Muscle of leg (tissue), 11 donors: ENCODE results near the gene ZNF117. TPM values are rescaled to one million over a fixed set of nuclear protein-coding genes. Genes with fewer than 3 reads are reported as not detected.
"Not testable (repeated sequence)": the region's sequence is repeated elsewhere in the genome, so short reads cannot be mapped to it uniquely, and the experiment has no call there.

Experiments used
- DNase-seq: peaks from one replicate; pipeline ENCODE4 v3.0.0; 2013
- H3K27ac ChIP-seq: one replicate; pipeline ENCODE4 v1.5.1; 2013; ENCODE audit warnings: mild to moderate bottlenecking, low read length, control low read depth
- H3K27me3 ChIP-seq: one replicate; pipeline ENCODE4 v1.6.1; 2013; ENCODE audit warnings: low read length; ENCODE audit not compliant: control insufficient read depth, insufficient read depth
- H3K36me3 ChIP-seq: one replicate; pipeline ENCODE4 v1.6.1; 2013; ENCODE audit warnings: low read length; ENCODE audit not compliant: control insufficient read depth, insufficient read depth
- H3K4me1 ChIP-seq: one replicate; pipeline ENCODE4 v1.6.1; 2013; ENCODE audit warnings: low read length; ENCODE audit not compliant: control insufficient read depth, insufficient read depth
- H3K4me3 ChIP-seq: one replicate; pipeline ENCODE4 v1.5.1; 2013; ENCODE audit warnings: low read length, control low read depth
- H3K9me3 ChIP-seq: replicated peaks from 2 replicates; pipeline ENCODE4 v1.6.1; 2013; ENCODE audit warnings: low read depth, low read length; ENCODE audit not compliant: control insufficient read depth
- WGBS: methylation state at CpG from one replicate; pipeline ENCODE4 v1.1.5; 2013; ENCODE audit warnings: missing lambda C conversion rate; ENCODE audit not compliant: insufficient coverage; 5-methylcytosine and 5-hydroxymethylcytosine counted together
- polyA plus RNA-seq, 8 donors: library from polyadenylated mRNA; unstranded; fragments of 120-200 nt; gene quantifications; one replicate each; pipeline versions ENCODE4 v1.2.1 to v1.2.3, GENCODE V29; 2013; ENCODE audit warnings: inconsistent platforms in 1 of 8, low replicate concordance in 1 of 8; ENCODE audit not compliant: insufficient read length in 8 of 8, insufficient read depth in 1 of 8
- total RNA-seq: library from RNA; stranded (reverse); fragments of 120-200 nt; gene quantifications from one replicate; pipeline ENCODE4 v1.2.4, GENCODE V29; 2013

Gene ZNF117
- total and polyA plus RNA-seq, 9 donors: 7.5 to 26.1 (median 11.5) TPM

DNA sequence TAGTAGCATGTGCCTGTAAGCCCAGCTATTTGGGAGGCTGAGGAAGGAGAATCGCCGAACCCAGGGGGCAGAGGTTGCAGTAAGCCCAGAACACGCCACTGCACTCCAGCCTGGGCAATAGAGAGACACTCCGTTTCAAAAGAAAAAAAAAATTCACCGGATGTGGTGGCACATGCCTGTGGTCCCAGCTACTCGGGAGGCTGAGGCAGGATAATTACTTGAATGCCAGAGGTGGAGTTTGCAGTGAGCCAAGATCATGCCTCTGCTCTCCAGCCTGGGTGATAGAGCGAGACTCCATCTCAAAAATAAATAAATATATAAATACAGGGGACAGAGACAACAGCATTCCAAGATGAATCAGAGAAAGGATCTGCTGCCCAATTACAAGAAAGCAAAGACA is 19.0 kb upstream of the ZNF117 start:
- DNase-seq, H3K36me3 ChIP-seq, H3K4me1 ChIP-seq, H3K27me3 ChIP-seq, H3K27ac ChIP-seq, H3K4me3 ChIP-seq, H3K9me3 ChIP-seq: not testable (repeated sequence)
- 89% methylated on average over 6 of the region's 7 CpGs for WGBS

DNA sequence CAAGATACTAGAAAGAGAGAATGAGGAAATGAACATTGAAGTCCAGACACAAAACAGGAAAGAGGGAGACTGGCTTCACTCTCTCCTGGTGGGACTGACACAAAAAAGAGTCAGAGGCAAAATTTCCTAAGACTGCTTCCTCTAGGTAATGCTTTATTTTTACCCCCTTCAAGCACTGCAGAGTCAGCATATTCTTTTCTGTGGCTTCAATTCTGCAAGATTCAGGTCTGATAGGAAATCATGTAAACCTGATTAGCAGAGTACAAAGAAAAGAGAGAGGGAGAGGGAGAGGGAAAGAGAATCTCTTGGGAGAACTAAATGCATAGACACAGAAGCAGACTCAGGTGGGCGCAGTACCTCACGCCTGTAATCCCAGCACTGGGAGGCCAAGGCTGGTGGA is 18.6 kb upstream of the ZNF117 start:
- not testable (repeated sequence) for H3K9me3 ChIP-seq, H3K4me1 ChIP-seq, H3K4me3 ChIP-seq, H3K36me3 ChIP-seq, H3K27ac ChIP-seq, DNase-seq, H3K27me3 ChIP-seq
- WGBS: no CpG with 5 or more reads among the region's 2 CpGs

DNA sequence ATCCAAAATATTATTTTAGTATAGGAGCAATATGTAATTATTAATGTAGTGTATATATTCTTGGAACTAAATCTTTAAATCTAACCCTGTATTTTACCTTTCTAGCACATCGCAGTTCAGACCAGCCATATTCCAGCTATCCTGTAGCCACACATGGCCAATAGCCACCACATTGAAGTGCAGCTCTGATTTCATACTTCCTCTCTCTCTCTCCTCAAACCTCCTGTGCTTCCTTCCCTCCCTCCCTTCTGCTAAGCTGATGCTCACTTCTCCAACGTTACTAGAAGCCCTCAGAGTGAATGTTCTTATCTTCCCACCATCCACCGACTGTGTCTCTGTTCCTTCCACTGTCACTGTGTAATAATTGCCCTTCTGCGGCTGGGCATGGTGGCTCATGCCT is 16.2 kb upstream of the ZNF117 start:
- H3K4me3 ChIP-seq: not testable (repeated sequence)

DNA sequence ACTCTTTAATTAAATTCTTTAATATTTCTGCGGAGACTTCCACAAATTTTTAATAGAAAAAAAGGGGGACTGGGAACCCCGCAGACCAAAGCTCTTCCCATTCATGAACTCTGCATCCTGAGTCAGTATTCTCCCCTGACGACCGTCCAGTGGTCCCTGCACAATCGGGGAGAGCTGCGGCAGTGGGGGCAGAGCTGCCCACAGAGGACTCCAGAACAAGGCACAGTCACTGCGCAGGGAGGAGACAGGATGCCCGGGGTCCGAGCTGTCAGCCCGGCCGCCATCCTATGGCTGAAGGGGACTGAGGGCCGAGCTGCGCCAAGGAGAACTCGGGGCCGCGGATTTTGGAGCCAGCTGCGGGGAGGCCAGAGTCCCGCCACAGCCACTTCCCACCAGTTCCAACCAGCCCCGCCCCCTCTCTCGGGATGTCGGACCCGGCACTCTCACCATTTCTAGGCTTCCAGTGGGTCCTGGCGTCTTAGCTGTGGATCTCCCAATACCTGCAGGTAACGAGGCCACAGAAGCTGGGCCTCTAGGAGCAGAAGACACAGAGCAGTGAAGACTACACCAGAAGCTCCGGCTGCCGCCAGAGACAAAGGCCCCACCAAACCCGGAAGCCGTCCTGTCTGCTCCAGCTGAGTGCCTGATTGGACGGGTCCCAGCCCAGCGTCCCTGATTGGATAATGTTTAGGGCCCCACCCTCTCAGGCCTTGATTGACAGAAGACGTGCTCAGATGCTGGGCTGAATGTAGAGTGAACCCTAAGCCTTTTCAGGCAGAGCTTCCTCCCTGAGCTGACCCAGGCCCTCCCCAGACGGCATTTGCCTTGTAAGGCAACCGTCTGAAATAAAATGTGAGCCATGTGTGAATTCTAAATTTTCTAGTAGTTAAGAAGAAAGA is 15.5 kb upstream of the ZNF117 start, which contains the start of gene ERV3-1:
Gene ERV3-1, minus strand, starts transcription at position 594 of the 899 bp plus-strand sequence. CDS start 13,661 bp downstream, outside the sequence.
- H3K27me3 ChIP-seq: no peaks in the 10 kb centered on the region
- peaks cover 9% of the 10 kb centered on the region for H3K9me3 ChIP-seq
- peak; percentile 99 for DNase-seq
- H3K4me3 ChIP-seq: peak within 1 kb of the TSS; percentile 84
- peaks cover 8% of the 10 kb centered on the region for H3K36me3 ChIP-seq
- H3K4me1 ChIP-seq: peaks cover 2% of the 10 kb centered on the region
- peak within 1 kb of the TSS; percentile 94 for H3K27ac ChIP-seq
- WGBS: 1% methylated on average over 24 of the region's 33 CpGs

More for the DNA sequence above, 16.2 kb upstream of the ZNF117 start:
- 63% methylated on average over 1 of the region's 4 CpGs for WGBS
- not testable (repeated sequence) for H3K36me3 ChIP-seq, H3K4me1 ChIP-seq, H3K27me3 ChIP-seq, H3K9me3 ChIP-seq
- peak overlapping the region; percentile 54 for H3K27ac ChIP-seq
- peak; percentile 8 for DNase-seq

DNA sequence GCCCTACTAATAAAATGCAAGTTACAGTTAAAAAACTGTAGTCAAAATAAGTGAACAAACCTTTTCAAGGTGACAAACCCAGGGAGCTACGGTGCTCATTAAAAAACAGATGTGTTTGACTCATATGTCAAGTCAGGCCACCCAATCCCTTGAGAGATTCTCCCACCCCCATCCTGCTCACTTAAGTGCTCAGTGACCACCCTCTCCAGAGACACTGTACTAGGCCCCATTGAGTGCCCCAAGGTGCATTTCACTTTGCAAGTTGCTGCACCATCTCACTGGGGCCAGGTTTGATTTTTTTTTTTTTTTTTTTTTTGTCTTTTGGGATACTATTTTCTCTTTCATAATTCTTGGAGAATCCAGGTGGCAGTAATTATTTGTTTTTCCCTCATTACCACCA is 13.7 kb upstream of the ZNF117 start:
- Histone ChIP-seq H3K4me1 (peaks cover 2% of the 10 kb centered on the region), H3K27me3 (no peaks in the 10 kb centered on the region), H3K36me3 (peaks cover 16% of the 10 kb centered on the region), H3K27ac (no peak overlapping the region), H3K9me3 (peaks cover 23% of the 10 kb centered on the region), H3K4me3 (no peak overlapping the region)
- WGBS: 90% methylated on average over 1 of the region's 1 CpG
- no peak for DNase-seq

DNA sequence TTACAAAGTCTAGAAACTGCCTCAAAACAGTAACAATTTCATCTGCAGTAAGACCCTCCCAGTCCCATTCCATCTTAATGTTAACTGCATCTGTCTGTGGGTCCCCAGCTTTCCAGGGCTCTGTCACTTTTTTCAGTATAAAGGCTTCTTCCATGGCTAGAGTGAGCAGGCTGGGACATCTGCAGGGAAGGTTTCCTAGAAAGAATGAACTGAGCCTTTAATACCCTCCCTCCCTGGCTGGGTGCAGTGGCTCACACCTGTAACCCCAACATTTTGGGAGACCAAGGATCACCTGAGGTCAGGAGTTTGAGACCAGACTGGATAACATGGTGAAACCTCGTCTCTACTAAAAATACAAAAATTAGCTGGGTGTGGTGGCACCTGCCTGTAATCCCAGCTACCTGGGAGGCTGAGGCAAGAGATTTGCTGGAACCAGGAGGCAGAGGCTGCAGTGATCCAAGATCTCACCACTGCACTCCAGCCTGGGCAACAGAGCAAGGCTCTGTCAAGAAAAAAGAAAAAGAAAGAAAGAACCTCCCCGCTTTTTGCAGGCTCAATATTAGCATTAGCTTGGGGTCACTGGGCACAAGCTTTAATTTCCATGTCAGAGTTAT is 12.2 kb upstream of the ZNF117 start:
- Histone ChIP-seq H3K36me3 (peaks cover 25% of the 10 kb centered on the region), H3K4me3 (no peak overlapping the region), H3K27me3 (no peaks in the 10 kb centered on the region), H3K9me3 (peaks cover 38% of the 10 kb centered on the region), H3K27ac (no peak overlapping the region), H3K4me1 (peaks cover 2% of the 10 kb centered on the region)
- no peak for DNase-seq
- no CpG with 5 or more reads among the region's 2 CpGs for WGBS

DNA sequence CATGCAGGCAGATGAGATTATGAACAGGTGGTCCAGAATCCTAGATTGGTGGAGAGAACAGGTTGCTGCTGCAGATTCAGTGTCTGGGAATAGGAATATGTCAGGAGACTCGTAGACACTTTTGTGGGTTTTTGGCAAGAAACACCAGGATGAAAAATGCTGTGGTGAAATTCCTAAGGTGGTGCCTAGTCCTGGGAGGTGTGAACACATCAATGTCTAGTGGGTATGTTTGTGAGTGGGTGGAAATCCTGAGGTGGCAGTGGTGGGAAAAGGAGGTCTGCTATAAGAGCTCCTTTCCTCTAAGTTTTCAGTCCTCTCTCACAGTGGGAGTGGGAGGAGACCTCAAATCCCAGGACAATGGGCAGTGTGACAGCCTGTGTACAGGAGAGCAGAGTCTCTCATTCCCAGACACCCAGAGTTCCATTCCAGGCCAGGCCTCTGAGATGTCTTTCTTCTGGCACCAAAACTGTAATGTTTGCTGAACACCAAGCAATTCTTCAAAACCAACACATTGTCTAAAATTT is 10.5 kb upstream of the ZNF117 start:
- WGBS: 0% methylated on average over 1 of the region's 1 CpG
- Histone ChIP-seq H3K36me3 (peaks cover 25% of the 10 kb centered on the region), H3K27ac (no peak overlapping the region), H3K9me3 (peaks cover 55% of the 10 kb centered on the region), H3K4me1 (no peaks in the 10 kb centered on the region), H3K4me3 (no peak overlapping the region), H3K27me3 (no peaks in the 10 kb centered on the region)
- DNase-seq: no peak

DNA sequence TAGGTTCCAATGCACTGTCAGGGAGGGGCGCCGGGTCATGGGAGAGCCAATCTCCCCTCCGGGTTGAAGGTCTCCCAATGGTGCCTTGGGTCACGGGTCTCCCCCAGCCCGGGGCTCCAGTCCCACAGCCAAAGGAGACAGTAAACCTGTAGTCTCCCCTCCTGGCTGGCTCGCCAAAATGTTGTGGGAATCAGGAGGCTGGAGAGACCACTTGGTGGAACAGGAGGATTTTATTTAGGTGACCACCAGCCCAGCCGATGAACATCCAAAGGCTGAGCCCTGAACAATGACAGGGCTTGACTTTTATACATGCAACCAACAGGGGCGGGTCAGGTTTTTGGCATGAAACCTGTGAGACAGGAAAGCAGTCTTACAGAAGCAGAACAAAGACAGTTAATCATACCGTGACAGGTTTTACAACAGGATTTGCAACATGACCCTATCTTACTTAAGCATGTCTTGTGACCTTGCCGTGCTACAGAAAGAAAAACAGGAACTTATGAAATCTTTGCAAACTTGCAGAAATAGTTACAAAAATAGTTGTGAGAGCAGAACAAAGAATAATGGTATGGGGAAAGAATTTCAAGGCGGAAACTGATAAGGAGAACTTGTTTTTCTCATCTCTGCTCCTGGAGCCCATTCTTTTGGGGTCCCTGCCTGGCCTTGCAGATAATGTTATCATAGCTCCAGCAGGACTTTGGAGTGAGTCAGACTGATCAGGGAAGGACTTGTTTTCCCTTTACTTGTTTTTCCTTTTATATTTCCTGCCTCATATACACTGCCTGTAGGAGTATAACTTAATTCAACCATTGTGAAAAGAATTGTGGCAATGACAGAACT is 8.5 kb upstream of the ZNF117 start:
- Histone ChIP-seq H3K4me3 (no peak overlapping the region), H3K27ac (peak overlapping the region; percentile 7), H3K4me1 (no peaks in the 10 kb centered on the region), H3K27me3 (no peaks in the 10 kb centered on the region), H3K9me3 (peaks cover 72% of the 10 kb centered on the region), H3K36me3 (peaks cover 25% of the 10 kb centered on the region)
- 89% methylated on average over 3 of the region's 11 CpGs for WGBS
- DNase-seq: peak; percentile 29

DNA sequence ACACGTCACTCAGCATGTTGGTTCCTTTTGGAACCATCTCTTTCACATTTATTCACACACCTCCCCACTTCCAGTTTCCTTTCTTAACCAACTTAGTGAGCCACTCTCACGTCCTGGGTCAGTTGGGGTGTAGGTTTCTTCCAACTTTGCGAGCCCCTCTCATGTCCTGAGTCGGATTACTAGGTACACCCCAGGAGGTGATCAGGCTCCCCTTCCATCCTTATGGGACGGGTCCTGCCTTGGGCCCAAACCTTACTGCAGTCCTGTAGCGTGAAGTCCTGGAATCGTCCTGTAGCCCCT is 8.0 kb upstream of the ZNF117 start:
- Histone ChIP-seq H3K27me3 (no peaks in the 10 kb centered on the region), H3K4me1 (no peaks in the 10 kb centered on the region), H3K36me3 (peaks cover 25% of the 10 kb centered on the region), H3K9me3 (peaks cover 76% of the 10 kb centered on the region), H3K4me3 (no peak overlapping the region), H3K27ac (peak overlapping the region; percentile 7)
- 100% methylated on average over 4 of the region's 7 CpGs for WGBS
- DNase-seq: no peak

DNA sequence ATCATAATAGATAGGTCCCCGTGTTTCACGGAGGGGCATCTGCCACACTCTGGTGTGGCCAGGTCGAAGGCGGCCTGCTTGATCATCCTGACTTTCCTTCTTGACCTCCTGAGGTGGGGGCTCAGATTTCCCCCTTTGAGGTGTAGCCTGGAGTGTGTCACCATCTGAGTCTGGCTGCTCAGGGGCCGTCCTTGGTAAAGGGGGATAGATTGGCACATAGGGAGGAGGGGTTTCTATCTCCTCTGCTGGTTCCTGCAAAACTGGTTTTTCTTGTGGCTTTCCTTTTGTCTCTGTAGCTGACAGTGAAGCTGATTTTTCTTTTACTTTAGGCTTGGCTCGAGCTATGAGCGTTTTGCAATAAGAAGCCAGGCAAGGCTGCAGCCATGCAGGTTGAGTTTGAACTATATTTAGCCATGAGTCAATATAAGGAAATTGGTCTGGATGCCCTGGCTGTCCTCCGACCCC is 7.1 kb upstream of the ZNF117 start:
- Histone ChIP-seq H3K36me3 (peaks cover 24% of the 10 kb centered on the region), H3K27me3 (no peaks in the 10 kb centered on the region), H3K9me3 (peaks cover 82% of the 10 kb centered on the region), H3K4me1 (no peaks in the 10 kb centered on the region), H3K27ac (no peak overlapping the region), H3K4me3 (no peak overlapping the region)
- 94% methylated on average over 4 of the region's 8 CpGs for WGBS
- no peak for DNase-seq
